GM19463 (cell line): ENCODE measurements around the gene BCL11A.
A peak's percentile ranks its signal among the peaks of the same experiment; 100 is the strongest.

Experiments used
- ATAC-seq: cut with Tn5 transposase; IDR thresholded peaks from one replicate; pipeline ENCODE4 v1.9.1; 2021; ENCODE audit warnings: mild to moderate bottlenecking, moderate library complexity; ENCODE audit not compliant: unreplicated experiment

The BCL11A gene

GRCh38 chr2:60512062-60512622, 41.3 kb downstream of the BCL11A start:
- no peak for ATAC-seq

GRCh38 chr2:60510713-60511112, 42.7 kb downstream of the BCL11A start:
- ATAC-seq = no peak

GRCh38 chr2:60509066-60509465, 44.4 kb downstream of the BCL11A start:
- ATAC-seq = no peak

- ATAC-seq = no peak
Measured at GRCh38 chr2:60508339-60508917, 45.0 kb downstream of the BCL11A start.

- ATAC-seq = no peak
Measured at GRCh38 chr2:60507211-60507965, 46.1 kb downstream of the BCL11A start.

- peak; percentile 50 for ATAC-seq
Measured at GRCh38 chr2:60505880-60506260, 47.6 kb downstream of the BCL11A start.

GRCh38 chr2:60505240-60505879, 48.1 kb downstream of the BCL11A start:
- ATAC-seq = no peak

- no peak for ATAC-seq
Measured at GRCh38 chr2:60504049-60504448, 49.4 kb downstream of the BCL11A start.

- no peak for ATAC-seq
Measured at GRCh38 chr2:60502144-60502543, 51.3 kb downstream of the BCL11A start.

GRCh38 chr2:60500861-60501260, 52.6 kb downstream of the BCL11A start:
- ATAC-seq = no peak

- ATAC-seq = no peak
Measured at GRCh38 chr2:60499651-60500265, 53.7 kb downstream of the BCL11A start.

- peak; percentile 43 for ATAC-seq
Measured at GRCh38 chr2:60498816-60499429, 54.5 kb downstream of the BCL11A start.

- ATAC-seq = peak; percentile 40
Measured at GRCh38 chr2:60498127-60498815, 55.2 kb downstream of the BCL11A start.

GRCh38 chr2:60497500-60497899, 56.0 kb downstream of the BCL11A start:
- ATAC-seq = no peak

- ATAC-seq = no peak
Measured at GRCh38 chr2:60496956-60497355, 56.5 kb downstream of the BCL11A start.

- ATAC-seq = no peak
Measured at GRCh38 chr2:60496475-60496874, 57.0 kb downstream of the BCL11A start.

- no peak for ATAC-seq
Measured at GRCh38 chr2:60495041-60495625, 58.3 kb downstream of the BCL11A start.

GRCh38 chr2:60493804-60494387, 59.6 kb downstream of the BCL11A start:
- ATAC-seq = no peak

GRCh38 chr2:60492548-60492947, 60.9 kb downstream of the BCL11A start:
- ATAC-seq = no peak

- ATAC-seq = no peak
Measured at GRCh38 chr2:60490848-60491247, 62.6 kb downstream of the BCL11A start.
